GM12878 (cell line): ENCODE data around the gene GINM1. TPM values are rescaled to one million over a fixed set of nuclear protein-coding genes. Genes with fewer than 3 reads are reported as not detected.

Experiments
- ASH2L ChIP-seq: fragments of 300-600, 200-600 bp; sonication (generic); IDR thresholded peaks from 2 replicates; pipeline ENCODE4 v1.6.1; 2017; ENCODE audit warnings: low read depth, mild to moderate bottlenecking, borderline replicate concordance
- BRCA1 ChIP-seq: IDR thresholded peaks from 2 replicates; pipeline ENCODE4 v1.6.1; 2011; ENCODE audit warnings: low read depth, low read length, improper control_type of control experiment
- DPF2 ChIP-seq: fragments of 450-650 bp; IDR thresholded peaks from 2 replicates; pipeline ENCODE4 v1.6.1; 2017; ENCODE audit warnings: mild to moderate bottlenecking
- EZH2 ChIP-seq: IDR thresholded peaks from 2 replicates; pipeline ENCODE4 v1.6.1; 2012; ENCODE audit warnings: low read depth, mild to moderate bottlenecking, control low read depth, inconsistent platforms, low read length, borderline replicate concordance; ENCODE audit not compliant: control insufficient read depth
- HSF1 ChIP-seq: fragments of 150-350 bp; IDR thresholded peaks from 2 replicates; pipeline ENCODE4 v1.6.1; 2014; ENCODE audit warnings: mild to moderate bottlenecking, low read depth, low read length
- JUNB ChIP-seq: IDR thresholded peaks from 2 replicates; pipeline ENCODE4 v1.6.1; 2016; ENCODE audit warnings: antibody characterized with exemption, mild to moderate bottlenecking
- MLLT1 ChIP-seq: fragments of 450-650 bp; IDR thresholded peaks from 2 replicates; pipeline ENCODE4 v1.6.1; 2016; ENCODE audit warnings: mild to moderate bottlenecking
- RELA ChIP-seq: fragments of 450-650 bp; IDR thresholded peaks from 2 replicates; pipeline ENCODE4 v1.8.0; 2014; ENCODE audit warnings: borderline replicate concordance; ENCODE audit not compliant: partially characterized antibody
- SKIL ChIP-seq: fragments of 450-650 bp; IDR thresholded peaks from 2 replicates; pipeline ENCODE4 v1.6.1; 2017; ENCODE audit warnings: mild to moderate bottlenecking, low read depth, inconsistent platforms; ENCODE audit not compliant: poor library complexity, severe bottlenecking
- SREBF1 ChIP-seq: IDR thresholded peaks from 2 replicates; pipeline ENCODE4 v1.6.1; 2012; ENCODE audit warnings: mild to moderate bottlenecking, low read length
- TARDBP ChIP-seq: IDR thresholded peaks from 2 replicates; pipeline ENCODE4 v1.6.1; 2016; ENCODE audit warnings: borderline replicate concordance
- ZZZ3 ChIP-seq: IDR thresholded peaks from 2 replicates; pipeline ENCODE4 v1.6.1; 2011; ENCODE audit warnings: low read depth; ENCODE audit not compliant: control insufficient read depth, insufficient read length
- polyA plus RNA-seq, 11 experiments: library from polyadenylated mRNA; depleted of rRNA in 4 of 11; unstranded in 6 of 11; stranded (reverse) in 5 of 11; fragments of >200 nt; fragmentation: Nextera tagmentation in 4 of 11; fragmentation: Illumina TruSeq in 1 of 11; extraction: Ambion mirVana in 4 of 11; extraction: Trizol in 1 of 11; gene quantifications; 1 replicate in 1 of 11; 2 replicates in 10 of 11; pipeline versions ENCODE4 v1.2.1 to v1.2.3, GENCODE V29; 2011 to 2016; ENCODE audit warnings: inconsistent platforms in 2 of 11, missing spikeins in 2 of 11, low read depth in 1 of 11
- total RNA-seq, 4 experiments: library from RNA; depleted of rRNA in 3 of 4; stranded (reverse); fragments of >200 nt in 3 of 4; fragmentation: Illumina TruSeq in 1 of 4; extraction: Trizol in 1 of 4; gene quantifications; 2 replicates each; pipeline versions ENCODE4 v1.2.1 to v1.2.3, GENCODE V29; 2013 to 2021
- TF ChIP-seq, protein P1 (sequence below), 3 experiments: IDR thresholded peaks in 2 of 3; conservative IDR thresholded peaks in 1 of 3; 2 replicates each; pipeline ENCODE4 v1.5.1; 2011; ENCODE audit warnings: low read depth in 3 of 3, low read length in 3 of 3, mild to moderate bottlenecking in 3 of 3, control low read depth in 2 of 3, moderate library complexity in 2 of 3, inconsistent platforms in 1 of 3, mixed read lengths in 1 of 3; ENCODE audit not compliant: control insufficient read depth in 2 of 3, insufficient read depth in 1 of 3; ENCODE audit errors: extremely low read depth in 1 of 3
- TF ChIP-seq, protein P2 (sequence below): IDR thresholded peaks from 2 replicates; pipeline ENCODE4 v1.6.1; 2011; ENCODE audit warnings: low read depth, mild to moderate bottlenecking, low read length, moderate library complexity, borderline replicate concordance; ENCODE audit errors: extremely low read depth
- TF ChIP-seq, protein P3 (sequence below): fragments of 450-650 bp; IDR thresholded peaks from 2 replicates; pipeline ENCODE4 v1.6.1; 2017; ENCODE audit warnings: borderline replicate concordance
- TF ChIP-seq, protein P4 (sequence below): fragments of 450-650 bp; IDR thresholded peaks from 2 replicates; pipeline ENCODE4 v1.6.1; 2017; ENCODE audit warnings: mild to moderate bottlenecking

GINM1 gene
- total and polyA plus RNA-seq, 10 of the 15 experiments (the other 5 are each of a cell fraction or from before 2014, with no cell fraction given): 10.6 to 38.1 (median 30.8) TPM

DNA sequence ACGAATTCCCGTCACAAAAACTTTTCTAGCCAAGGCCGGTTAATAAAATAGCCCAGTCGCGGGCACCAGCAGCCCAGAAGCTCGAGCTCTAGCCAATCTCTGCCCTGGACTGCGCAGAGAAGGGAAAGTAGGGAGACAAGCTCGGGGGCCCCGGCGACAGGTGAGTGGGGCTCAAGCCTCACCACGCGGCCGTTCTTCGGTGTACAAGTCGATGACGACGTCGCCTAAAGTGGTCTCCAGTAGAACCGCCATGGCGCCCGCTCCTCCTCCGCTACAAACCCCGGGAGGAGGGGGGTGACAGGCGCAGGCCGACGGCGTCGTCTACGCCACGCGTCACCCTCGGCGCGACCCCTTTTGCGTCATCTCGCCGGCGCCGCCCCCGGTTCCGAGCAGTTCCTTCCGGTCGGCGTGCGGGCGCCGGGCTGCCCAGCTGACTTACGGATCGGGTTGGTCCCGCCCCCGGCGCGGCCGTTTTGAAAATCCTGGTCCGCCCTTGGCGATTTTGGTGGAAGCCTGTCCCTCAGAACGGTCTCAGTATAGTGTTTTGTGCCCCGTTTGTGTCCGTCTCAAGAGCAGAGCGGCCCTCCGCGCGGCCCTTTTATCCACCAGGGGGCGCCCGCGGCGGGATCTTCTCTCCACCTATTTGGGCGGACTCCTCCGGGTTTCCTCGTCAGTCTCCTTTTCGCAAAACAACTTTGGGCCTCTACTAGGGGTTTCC lies 20.3 kb upstream of the GINM1 start, which contains the start of gene PPIL4 (continued):
- TF ChIP-seq, protein P1, sequence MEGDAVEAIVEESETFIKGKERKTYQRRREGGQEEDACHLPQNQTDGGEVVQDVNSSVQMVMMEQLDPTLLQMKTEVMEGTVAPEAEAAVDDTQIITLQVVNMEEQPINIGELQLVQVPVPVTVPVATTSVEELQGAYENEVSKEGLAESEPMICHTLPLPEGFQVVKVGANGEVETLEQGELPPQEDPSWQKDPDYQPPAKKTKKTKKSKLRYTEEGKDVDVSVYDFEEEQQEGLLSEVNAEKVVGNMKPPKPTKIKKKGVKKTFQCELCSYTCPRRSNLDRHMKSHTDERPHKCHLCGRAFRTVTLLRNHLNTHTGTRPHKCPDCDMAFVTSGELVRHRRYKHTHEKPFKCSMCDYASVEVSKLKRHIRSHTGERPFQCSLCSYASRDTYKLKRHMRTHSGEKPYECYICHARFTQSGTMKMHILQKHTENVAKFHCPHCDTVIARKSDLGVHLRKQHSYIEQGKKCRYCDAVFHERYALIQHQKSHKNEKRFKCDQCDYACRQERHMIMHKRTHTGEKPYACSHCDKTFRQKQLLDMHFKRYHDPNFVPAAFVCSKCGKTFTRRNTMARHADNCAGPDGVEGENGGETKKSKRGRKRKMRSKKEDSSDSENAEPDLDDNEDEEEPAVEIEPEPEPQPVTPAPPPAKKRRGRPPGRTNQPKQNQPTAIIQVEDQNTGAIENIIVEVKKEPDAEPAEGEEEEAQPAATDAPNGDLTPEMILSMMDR (IDR thresholded peaks at IDR 0.05 in 2 of 3, conservative IDR thresholded peaks at IDR 0.05 in 1 of 3; ENCODE audit: control insufficient read depth in 2 of 3, extremely low read depth in 1 of 3, insufficient read depth in 1 of 3, low read depth in 3 of 3, low read length in 3 of 3): peak; percentile 74 to 89 (median 75)
- TF ChIP-seq, protein P2, sequence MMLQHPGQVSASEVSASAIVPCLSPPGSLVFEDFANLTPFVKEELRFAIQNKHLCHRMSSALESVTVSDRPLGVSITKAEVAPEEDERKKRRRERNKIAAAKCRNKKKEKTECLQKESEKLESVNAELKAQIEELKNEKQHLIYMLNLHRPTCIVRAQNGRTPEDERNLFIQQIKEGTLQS: peak; percentile 95
- TF ChIP-seq, protein P3, sequence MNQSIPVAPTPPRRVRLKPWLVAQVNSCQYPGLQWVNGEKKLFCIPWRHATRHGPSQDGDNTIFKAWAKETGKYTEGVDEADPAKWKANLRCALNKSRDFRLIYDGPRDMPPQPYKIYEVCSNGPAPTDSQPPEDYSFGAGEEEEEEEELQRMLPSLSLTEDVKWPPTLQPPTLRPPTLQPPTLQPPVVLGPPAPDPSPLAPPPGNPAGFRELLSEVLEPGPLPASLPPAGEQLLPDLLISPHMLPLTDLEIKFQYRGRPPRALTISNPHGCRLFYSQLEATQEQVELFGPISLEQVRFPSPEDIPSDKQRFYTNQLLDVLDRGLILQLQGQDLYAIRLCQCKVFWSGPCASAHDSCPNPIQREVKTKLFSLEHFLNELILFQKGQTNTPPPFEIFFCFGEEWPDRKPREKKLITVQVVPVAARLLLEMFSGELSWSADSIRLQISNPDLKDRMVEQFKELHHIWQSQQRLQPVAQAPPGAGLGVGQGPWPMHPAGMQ: no peak
- no peak for TF ChIP-seq JUNB
- peak; percentile 72; the same call in 1 of the 2 replicates for TF ChIP-seq TARDBP
- TF ChIP-seq RELA: peak; percentile 57
- 0 out of 2 replicates have a peak, but pooled peaks have one; percentile 45 for TF ChIP-seq DPF2
- 0 out of 2 replicates have a peak, but pooled peaks have one; percentile 49 for TF ChIP-seq ASH2L
- TF ChIP-seq SREBF1: no peak
- TF ChIP-seq MLLT1: no peak
- TF ChIP-seq, protein P4, sequence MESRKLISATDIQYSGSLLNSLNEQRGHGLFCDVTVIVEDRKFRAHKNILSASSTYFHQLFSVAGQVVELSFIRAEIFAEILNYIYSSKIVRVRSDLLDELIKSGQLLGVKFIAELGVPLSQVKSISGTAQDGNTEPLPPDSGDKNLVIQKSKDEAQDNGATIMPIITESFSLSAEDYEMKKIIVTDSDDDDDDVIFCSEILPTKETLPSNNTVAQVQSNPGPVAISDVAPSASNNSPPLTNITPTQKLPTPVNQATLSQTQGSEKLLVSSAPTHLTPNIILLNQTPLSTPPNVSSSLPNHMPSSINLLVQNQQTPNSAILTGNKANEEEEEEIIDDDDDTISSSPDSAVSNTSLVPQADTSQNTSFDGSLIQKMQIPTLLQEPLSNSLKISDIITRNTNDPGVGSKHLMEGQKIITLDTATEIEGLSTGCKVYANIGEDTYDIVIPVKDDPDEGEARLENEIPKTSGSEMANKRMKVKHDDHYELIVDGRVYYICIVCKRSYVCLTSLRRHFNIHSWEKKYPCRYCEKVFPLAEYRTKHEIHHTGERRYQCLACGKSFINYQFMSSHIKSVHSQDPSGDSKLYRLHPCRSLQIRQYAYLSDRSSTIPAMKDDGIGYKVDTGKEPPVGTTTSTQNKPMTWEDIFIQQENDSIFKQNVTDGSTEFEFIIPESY: no peak
- no peak for TF ChIP-seq EZH2
- peak; percentile 66 for TF ChIP-seq SKIL
- no peak for TF ChIP-seq HSF1
- no peak for TF ChIP-seq ZZZ3
- TF ChIP-seq BRCA1: no peak
